ENCODE results near the gene FAM168A. TPM values are rescaled to one million over a fixed set of nuclear protein-coding genes. Genes with fewer than 3 reads are reported as not detected.

FAM168A gene
- total and polyA plus RNA-seq, 2 of the 8 experiments (the other 6 are each of a cell fraction or from before 2014, with no cell fraction given) = 17.1 to 21.6 TPM

DNA sequence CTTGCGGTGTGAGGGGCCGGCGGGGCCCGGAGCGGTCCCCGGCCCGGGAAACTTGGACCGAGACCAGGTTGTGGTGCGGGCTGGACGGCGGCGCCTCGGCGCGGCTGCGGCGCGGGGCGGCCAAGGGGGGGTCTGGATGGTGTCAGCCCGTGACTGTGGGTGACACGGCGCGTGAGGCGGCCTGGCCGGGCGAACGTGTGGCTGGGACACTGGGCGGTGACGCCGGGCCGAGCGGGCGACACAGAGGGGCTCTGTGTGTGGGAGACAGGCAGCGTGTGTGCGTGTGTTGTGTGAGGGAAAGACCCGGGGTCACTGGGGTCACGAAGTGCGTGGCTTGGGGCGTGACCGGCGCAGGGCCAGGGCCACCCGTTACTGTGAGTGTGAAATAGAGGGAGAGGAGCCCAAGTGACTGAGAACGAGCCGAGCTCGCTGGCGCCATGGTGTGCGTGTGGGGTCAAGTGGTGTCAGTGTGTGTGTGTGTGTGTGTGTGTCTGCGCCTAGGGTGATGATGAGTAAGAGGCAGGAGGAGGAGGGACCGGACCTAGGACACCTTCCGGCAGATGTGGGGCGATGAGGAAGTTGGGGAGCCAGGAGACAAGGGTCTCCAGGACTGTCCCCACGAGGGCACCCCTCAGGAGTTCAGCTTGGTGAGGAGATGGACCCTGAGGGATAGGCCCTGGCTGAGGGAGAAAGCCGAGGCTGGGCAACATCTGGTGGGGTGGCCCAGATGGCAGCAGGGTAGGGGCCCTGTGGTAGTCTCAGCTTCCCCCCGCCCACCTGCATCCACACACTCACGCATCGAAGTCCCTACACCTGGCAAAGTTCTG, 220.9 kb downstream of the FAM168A start:
- Histone ChIP-seq H3K23ac (ENCODE audit: insufficient read length) (no peak overlapping the region), H2BK5ac (ENCODE audit: low read depth, low read length) (no peak overlapping the region; the same call in 1 of the 2 replicates), H3K79me2 (ENCODE audit: control insufficient read depth in 1 of 2, insufficient read depth in 2 of 2, low read length in 2 of 2) (no peaks in the 10 kb centered on the region; a peak in 1 of 4 replicates), H3K18ac (ENCODE audit: extremely low read depth, low read length) (peak overlapping the region; percentile 60; the same call in 1 of the 2 replicates), H4K5ac (ENCODE audit: insufficient read length, low read depth, low read length) (no peak overlapping the region), H3K9ac (replicated peaks in 1 of 4; ENCODE audit: extremely low read depth in 1 of 4, low read depth in 3 of 4, low read length in 3 of 4) (peak overlapping the region; percentile 12 to 62 (median 54); a peak in 6 of 7 replicates), H4K20me1 (replicated peaks in 1 of 2; ENCODE audit: control insufficient read depth in 1 of 2, insufficient read depth in 2 of 2, low read length in 2 of 2) (peaks cover 3 to 10% of the 10 kb centered on the region in 2 experiments), H3K36me3 (ENCODE audit: control insufficient read depth in 2 of 4, insufficient read depth in 4 of 4, low read length in 3 of 4) (no peaks in the 10 kb centered on the region), H2AK5ac (ENCODE audit: low read depth, low read length) (peak overlapping the region; percentile 32; the same call in 1 of the 2 replicates), H3K14ac (ENCODE audit: insufficient read length) (no peak overlapping the region), H3K4me2 (ENCODE audit: insufficient read depth in 1 of 2, low read depth in 2 of 2, low read length in 2 of 2) (peak overlapping the region; percentile 89 to 99), H3K4ac (replicated peaks; ENCODE audit: insufficient read length, low read depth, low read length) (no peak overlapping the region), H3K4me3 (ENCODE audit: extremely low read depth in 1 of 4, insufficient read depth in 2 of 4, low read depth in 3 of 4, low read length in 4 of 4) (peak overlapping the region; percentile 48 to 88 (median 72)), H3K79me1 (ENCODE audit: low read depth, low read length) (peaks cover 6% of the 10 kb centered on the region; the same call in 1 of the 2 replicates), H3K23me2 (ENCODE audit: low read depth, low read length) (peaks cover 8% of the 10 kb centered on the region), H2BK12ac (ENCODE audit: low read depth, low read length) (peak overlapping the region; percentile 80; the same call in 1 of the 2 replicates), H3K56ac (replicated peaks; ENCODE audit: insufficient read length, low read depth, low read length) (no peak overlapping the region), H2AFZ (ENCODE audit: low read length) (no peak overlapping the region; the same call in 1 of the 2 replicates), H3K4me1 (replicated peaks in 1 of 4; ENCODE audit: control insufficient read depth in 3 of 4, insufficient read depth in 4 of 4, low read length in 3 of 4) (peaks cover 3 to 13% (median 8%) of the 10 kb centered on the region in 4 experiments), H3K9me3 (ENCODE audit: insufficient read depth in 2 of 2, low read depth in 1 of 2, low read length in 1 of 2) (no peaks in the 10 kb centered on the region), H2BK120ac (replicated peaks; ENCODE audit: low read depth, low read length) (no peak overlapping the region), H2BK20ac (ENCODE audit: low read length) (no peak overlapping the region), H2BK15ac (ENCODE audit: low read length) (no peak overlapping the region), H4K91ac (replicated peaks; ENCODE audit: insufficient read length, low read length) (no peak overlapping the region), H3K27ac (ENCODE audit: low read depth, low read length) (no peak overlapping the region), H3K27me3 (replicated peaks in 1 of 4; ENCODE audit: control insufficient read depth in 3 of 4, extremely low read depth in 1 of 4, insufficient read depth in 3 of 4, low read length in 3 of 4) (peaks cover 0 to 15% (median 9%) of the 10 kb centered on the region in 4 experiments; a peak in 4 of 7 replicates), H4K8ac (ENCODE audit: extremely low read depth, insufficient read depth, low read length) (peak overlapping the region; percentile 19; the same call in 1 of the 2 replicates)
- WGBS, 2 experiments (ENCODE audit: extremely low coverage in 1 of 2, insufficient coverage in 1 of 2, insufficient read length in 1 of 2, insufficient replicate concordance in 2 of 2, low coverage in 1 of 2, low lambda C conversion rate in 2 of 2, missing lambda C conversion rate in 1 of 2) = 16% methylated on average over 35 of the region's 56 CpGs; no CpG with 5 or more reads in 1 of the 2 experiments
- FAIRE-seq (no peak), DNase-seq (ENCODE audit: low read depth in 1 of 2, low spot score in 2 of 2) (no peak)
- POLR2A ChIA-PET (ENCODE audit: partially characterized antibody) = interaction anchor here (1.0 to 1.3 kb wide), 3 partner anchors 19 to 70 kb away, joined by 3 to 4 read pairs (median 4); no protein-coding TSS in a partner anchor
- no peak for TF ChIP-seq SP1 (IDR thresholded peaks at IDR 0.05; ENCODE audit: low read depth, low read length)
- TF ChIP-seq SUZ12 (IDR thresholded peaks at IDR 0.05; ENCODE audit: low read length) = peak; percentile 38; the same call in 1 of the 2 replicates
- CTCF ChIA-PET (ENCODE audit: partially characterized antibody) = interaction anchor here (0.7 to 59.1 kb wide), 6 partner anchors 8 to 249 kb away, joined by 3 to 1456 read pairs (median 4); no protein-coding TSS in a partner anchor

Data from H1 (cell line).